ENCODE results near the gene DCST1.

DNA sequence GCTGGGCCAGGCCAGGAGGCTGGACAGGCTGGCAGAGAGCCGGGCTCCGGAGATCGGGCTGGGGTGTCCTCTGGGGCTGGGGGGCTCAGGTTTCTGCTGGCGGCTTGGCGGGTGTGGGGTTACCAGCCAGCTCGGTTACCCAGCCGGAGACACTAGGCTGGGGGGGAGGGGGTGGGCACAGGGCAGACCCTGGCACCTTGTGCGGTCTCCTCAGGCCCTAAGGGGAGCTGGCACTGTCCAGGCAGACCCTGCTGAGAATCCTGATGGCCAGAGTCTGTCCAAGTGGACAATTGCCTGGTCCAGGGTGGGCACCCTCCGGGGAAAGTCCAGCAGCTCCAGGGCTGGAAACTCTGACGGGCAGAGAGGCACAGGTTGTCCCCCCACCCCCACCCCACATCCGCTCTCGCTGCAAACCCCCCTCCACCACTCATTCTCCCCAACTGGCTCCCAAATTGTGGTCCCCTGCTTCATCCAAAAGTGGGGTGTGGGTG lies 24.4 kb upstream of the DCST1 start:
- TF ChIP-seq, protein P1, sequence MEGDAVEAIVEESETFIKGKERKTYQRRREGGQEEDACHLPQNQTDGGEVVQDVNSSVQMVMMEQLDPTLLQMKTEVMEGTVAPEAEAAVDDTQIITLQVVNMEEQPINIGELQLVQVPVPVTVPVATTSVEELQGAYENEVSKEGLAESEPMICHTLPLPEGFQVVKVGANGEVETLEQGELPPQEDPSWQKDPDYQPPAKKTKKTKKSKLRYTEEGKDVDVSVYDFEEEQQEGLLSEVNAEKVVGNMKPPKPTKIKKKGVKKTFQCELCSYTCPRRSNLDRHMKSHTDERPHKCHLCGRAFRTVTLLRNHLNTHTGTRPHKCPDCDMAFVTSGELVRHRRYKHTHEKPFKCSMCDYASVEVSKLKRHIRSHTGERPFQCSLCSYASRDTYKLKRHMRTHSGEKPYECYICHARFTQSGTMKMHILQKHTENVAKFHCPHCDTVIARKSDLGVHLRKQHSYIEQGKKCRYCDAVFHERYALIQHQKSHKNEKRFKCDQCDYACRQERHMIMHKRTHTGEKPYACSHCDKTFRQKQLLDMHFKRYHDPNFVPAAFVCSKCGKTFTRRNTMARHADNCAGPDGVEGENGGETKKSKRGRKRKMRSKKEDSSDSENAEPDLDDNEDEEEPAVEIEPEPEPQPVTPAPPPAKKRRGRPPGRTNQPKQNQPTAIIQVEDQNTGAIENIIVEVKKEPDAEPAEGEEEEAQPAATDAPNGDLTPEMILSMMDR (IDR thresholded peaks at IDR 0.05 in 2 of 3, conservative IDR thresholded peaks at IDR 0.05 in 1 of 3; ENCODE audit: borderline replicate concordance in 1 of 3, insufficient read depth in 1 of 3, low read depth in 2 of 3, low read length in 2 of 3), result no peak
- TF ChIP-seq EZH2 (IDR thresholded peaks at IDR 0.05) (no peak), RAD21 (IDR thresholded peaks at IDR 0.05; ENCODE audit: low read depth) (no peak), POLR2A (IDR thresholded peaks at IDR 0.05; ENCODE audit: borderline replicate concordance, extremely low read depth, insufficient read depth, insufficient read length) (no peak), SRF (IDR thresholded peaks at IDR 0.05; ENCODE audit: low read depth) (no peak), ZNF274 (IDR thresholded peaks at IDR 0.05; ENCODE audit: low read depth, low read length) (no peak), REST (IDR thresholded peaks at IDR 0.05; ENCODE audit: low read depth) (no peak), POLR2AphosphoS5 (IDR thresholded peaks at IDR 0.05; ENCODE audit: low read depth, low read length) (no peak), EZH2phosphoT487 (IDR thresholded peaks at IDR 0.05; ENCODE audit: borderline replicate concordance) (no peak)
- TF ChIP-seq, protein P2, sequence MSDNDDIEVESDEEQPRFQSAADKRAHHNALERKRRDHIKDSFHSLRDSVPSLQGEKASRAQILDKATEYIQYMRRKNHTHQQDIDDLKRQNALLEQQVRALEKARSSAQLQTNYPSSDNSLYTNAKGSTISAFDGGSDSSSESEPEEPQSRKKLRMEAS (IDR thresholded peaks at IDR 0.05), result no peak
- TF ChIP-seq, protein P3, sequence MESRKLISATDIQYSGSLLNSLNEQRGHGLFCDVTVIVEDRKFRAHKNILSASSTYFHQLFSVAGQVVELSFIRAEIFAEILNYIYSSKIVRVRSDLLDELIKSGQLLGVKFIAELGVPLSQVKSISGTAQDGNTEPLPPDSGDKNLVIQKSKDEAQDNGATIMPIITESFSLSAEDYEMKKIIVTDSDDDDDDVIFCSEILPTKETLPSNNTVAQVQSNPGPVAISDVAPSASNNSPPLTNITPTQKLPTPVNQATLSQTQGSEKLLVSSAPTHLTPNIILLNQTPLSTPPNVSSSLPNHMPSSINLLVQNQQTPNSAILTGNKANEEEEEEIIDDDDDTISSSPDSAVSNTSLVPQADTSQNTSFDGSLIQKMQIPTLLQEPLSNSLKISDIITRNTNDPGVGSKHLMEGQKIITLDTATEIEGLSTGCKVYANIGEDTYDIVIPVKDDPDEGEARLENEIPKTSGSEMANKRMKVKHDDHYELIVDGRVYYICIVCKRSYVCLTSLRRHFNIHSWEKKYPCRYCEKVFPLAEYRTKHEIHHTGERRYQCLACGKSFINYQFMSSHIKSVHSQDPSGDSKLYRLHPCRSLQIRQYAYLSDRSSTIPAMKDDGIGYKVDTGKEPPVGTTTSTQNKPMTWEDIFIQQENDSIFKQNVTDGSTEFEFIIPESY (IDR thresholded peaks at IDR 0.05; ENCODE audit: extremely low read depth, insufficient replicate concordance, low read length), result no peak
